GM21360 (cell line): ENCODE measurements around the gene ALDH3B1.
A peak's percentile ranks its signal among the peaks of the same experiment; 100 is the strongest.

Experiments
- ATAC-seq: cut with Tn5 transposase; IDR thresholded peaks from one replicate; pipeline ENCODE4 v1.9.1; 2021; ENCODE audit warnings: mild to moderate bottlenecking, moderate library complexity; ENCODE audit not compliant: unreplicated experiment

Gene ALDH3B1

GRCh38 chr11:67996622-67997474 lies 13.3 kb upstream of the ALDH3B1 start:
- no peak for ATAC-seq

- ATAC-seq = no peak
Measured at GRCh38 chr11:67997475-67997921, 12.6 kb upstream of the ALDH3B1 start.

DNA sequence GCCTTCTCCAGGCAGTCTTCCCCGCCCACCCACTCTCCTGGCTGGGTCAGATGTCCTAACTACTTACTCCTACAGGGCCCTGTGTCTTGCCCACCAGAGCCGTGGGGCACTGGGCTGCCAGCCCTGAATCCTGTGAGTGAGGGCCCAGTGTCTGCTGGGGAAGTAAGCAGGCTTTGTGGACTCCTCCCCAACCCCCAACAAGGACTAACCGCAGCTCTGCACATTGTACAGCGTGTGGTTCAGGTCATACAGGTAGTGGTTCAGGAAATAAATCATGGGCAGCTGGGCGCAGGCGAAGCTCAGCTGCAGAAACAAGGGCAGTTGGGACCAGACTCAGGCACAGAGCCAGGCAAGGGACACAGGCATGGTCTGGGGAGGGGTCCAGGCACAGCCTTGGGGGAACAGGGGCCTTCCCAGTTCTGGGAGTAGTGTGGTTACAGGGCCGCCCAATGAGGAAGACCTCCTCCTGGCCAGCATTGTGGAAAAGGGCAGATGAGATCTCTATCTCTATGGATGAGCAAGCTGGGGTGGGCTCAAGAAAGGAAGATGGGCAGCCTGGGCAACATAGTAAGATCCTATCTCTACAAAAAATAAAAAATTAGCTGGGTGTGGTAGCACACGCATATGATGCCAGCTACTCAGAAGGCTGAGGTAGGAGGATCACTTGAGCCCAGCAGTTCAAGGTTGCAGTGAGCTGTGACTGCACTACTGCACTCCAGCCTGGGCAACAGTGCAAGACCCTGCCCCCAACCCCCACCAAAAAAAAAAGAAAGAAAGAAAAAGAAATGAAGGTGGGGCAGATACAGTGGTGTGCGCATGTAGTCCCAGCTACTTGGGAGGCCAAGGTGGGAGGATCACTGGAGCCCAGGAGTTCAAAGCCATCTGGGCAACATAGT lies 11.7 kb upstream of the ALDH3B1 start:
- ATAC-seq = no peak

DNA sequence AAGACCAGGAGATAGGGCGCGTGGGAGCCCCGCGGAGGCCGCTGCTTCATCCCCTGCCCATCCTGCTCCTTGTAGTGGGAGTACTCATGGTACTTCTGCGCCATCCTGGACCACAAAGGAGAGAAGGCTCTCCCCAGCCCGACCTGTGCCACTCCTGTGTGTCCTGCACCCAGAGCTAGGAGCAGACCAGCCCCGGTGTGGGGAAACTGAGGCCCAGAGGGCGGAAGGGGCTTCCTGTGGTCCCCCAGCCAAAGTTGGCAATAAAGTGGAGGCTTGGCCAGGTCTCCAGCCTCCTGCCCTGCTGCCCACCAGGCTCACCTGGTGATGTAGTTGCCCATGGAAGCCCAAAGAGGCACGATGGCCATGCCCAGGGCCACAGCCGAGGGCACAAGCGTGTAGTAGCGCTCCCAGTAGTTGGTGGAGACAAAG lies 10.9 kb upstream of the ALDH3B1 start:
- no peak for ATAC-seq

DNA sequence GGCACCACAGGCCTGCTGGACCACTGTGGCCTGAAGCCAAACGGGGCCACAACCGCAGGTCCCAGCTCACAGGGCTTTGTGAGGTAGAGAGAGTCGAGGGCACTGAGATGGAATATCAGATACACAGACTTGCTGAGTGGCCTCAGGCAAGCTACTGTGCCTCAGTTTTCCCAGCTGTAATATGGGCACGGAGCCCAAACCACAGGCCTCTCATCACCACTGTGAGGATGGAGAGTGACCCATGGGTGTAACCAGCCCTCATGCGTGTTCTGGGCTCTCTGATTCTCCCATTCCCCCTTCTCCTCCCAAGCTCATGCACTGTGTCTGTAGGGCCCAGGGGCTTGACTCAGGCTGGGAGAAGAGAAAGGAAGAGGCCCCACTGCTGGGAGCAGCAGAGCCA lies 10.4 kb upstream of the ALDH3B1 start:
- ATAC-seq = no peak

DNA sequence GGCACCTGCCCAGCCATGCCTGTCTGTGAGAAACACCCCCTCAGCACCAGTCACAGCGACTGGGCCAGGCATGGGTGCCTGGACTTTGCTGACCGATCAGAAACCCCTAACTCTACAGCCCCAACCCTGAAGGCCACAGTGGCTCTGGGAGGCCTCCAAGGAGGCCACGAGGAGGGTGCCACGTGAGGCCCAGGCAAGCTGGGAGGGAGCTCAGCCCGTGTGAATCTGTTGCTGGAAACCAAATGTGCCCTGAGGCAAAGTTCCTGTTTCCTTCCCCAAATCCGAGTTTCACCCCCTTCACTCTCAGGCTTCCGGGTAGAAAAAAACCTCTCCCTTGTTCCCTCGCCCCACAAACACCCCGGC lies 7.6 kb upstream of the ALDH3B1 start:
- ATAC-seq = peak; percentile 7

GRCh38 chr11:68002938-68003845 lies 6.9 kb upstream of the ALDH3B1 start:
- ATAC-seq = peak; percentile 24

DNA sequence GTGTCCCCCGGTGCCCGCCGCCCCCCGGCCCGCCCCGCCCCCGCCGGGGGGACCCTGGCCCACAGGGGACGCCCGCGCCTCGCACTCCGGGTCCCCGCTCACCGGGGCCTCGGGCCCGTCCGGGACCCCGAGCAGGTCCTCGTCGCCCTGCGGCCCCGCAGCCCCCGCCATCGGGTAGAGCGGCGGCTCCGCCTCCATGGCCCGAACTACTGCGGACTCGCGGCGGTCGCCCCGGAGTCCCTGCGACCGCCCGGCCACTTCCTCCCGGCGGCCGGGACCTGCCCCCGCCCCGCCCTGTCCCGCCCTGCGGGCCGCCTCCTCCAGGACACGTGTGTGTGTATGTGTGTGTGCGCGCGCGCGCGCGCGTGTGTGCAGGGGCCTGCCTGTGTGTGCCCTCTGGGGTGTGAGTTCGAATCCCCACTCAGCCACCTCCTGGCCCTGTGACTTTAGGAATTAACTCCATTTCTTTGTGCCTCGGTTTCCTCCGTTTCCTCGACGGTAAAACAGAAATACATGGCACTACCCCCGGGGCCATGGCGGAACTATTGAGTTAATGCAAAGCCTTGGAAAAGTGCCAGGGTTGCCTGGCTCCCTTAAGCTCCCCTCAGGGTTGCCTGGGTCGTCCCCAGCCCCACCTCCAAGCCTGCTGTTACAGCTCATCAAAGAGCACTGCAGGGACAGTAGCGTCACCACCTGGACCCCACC lies 6.1 kb upstream of the ALDH3B1 start, which contains the start of gene UNC93B1:
Gene UNC93B1 (minus strand): TSS at position 252 of the 705 bp plus-strand sequence. CDS start 54 bp downstream, at position 198.
- ATAC-seq = peak; percentile 58

DNA sequence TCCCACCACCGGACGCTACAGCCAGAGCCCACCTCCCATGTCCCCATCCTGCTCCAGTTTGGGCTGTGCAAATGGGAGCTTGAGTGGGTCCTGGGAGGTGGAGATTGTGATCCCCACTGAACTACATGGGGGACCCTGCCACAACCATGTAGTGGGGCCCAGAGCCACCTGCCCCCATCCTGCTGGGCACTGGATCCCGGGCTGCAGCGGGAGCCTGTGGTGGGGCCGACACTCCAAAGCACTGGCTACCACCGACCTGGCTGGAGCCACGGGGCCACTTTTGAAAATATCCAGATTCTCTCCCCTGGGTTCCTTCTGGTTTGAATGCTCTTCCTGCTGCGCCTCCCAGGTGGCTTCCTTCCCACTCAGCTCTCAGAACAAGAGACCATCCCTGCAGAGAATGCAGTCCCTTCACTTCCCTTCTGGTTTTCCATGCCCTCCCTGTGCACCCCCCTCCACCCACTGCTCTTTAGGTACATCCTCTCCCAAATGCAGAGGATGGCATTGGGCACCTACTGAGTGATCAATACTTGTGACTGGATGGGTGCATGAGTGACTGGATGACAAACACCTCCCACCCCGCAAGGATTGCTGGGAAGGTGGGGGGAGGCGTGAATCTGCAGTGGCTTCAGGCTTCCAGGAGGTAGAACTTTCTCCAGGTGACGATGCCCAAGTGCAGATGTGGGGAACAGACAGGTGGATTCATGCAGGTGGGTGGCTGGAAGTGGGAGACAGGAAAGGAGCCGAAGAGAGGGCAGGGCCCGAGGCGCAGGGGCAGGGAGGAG lies 5.4 kb upstream of the ALDH3B1 start:
- ATAC-seq = no peak

DNA sequence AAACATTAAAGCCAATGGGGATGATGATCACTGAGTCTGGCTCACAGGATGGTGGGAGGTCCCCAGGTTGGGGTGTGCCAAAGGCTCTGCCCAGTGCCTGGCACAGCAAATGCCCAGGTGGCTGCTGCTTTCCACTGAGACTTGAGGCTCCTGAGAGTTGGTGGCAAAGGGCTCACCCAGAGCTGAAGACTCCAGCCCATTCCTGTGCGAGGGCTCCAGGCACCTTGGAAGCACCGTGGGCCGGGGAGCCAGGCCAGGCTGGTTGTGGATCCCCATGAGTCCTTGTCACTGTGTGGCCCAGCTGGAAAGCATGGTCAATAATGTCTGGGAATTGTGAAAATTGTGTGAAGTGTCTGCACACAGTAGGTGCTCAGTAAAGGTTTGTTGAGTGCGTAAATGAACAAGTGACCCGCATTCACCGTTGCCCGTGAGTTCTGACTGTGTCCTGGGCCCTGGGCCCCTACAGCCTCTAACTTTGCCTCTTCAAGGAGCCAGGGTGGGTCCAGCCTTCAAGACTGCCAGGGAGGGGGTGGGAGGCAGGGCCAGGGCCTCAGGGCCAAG lies 3.4 kb upstream of the ALDH3B1 start:
- no peak for ATAC-seq

GRCh38 chr11:68007498-68008380 lies 2.4 kb upstream of the ALDH3B1 start:
- ATAC-seq = no peak

DNA sequence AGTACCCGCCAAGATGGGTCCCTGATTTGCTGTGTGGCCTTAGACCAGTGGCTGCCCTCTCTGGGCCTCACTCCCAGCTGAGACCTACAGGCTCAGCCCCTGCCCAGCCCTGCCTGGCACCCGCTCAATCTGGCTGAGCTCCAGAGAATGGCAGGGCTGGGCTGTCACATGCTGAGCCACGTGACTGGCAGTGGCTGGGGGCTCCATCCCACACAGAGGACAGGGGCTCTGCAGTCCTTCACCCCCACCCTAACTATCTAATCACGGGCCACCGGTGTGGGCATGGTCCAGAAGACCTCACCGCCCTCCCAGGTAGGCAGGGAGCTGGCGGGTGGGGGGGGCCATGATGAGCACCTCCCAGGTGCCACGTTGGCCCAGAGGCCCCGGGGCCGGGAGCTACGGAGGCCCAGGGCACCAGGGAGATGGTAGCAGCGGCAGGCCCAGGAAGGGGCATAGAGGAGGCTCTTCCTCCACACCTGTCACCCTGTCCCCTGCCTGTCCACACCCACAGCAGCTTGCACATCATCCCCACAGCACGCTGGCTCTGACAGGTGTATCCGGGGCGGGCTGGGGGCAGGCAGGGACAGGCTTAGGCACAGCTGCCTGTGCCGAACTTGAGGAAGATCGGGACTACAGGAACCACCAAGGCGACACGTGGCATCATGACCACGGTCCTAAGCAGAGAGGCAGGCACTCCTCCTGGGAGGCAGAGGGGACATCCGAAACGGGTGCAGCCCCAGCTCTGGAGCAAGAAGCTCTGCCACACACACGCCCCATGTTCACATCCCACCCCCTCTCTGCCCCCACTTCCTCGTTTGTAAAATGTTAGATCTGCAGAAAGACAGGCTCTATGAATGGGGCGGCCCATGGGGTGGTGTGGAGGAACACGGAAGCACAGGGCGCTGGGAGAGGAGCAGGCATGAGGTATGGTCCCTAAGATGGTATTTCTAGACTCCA lies 1.5 kb upstream of the ALDH3B1 start:
- ATAC-seq = no peak

DNA sequence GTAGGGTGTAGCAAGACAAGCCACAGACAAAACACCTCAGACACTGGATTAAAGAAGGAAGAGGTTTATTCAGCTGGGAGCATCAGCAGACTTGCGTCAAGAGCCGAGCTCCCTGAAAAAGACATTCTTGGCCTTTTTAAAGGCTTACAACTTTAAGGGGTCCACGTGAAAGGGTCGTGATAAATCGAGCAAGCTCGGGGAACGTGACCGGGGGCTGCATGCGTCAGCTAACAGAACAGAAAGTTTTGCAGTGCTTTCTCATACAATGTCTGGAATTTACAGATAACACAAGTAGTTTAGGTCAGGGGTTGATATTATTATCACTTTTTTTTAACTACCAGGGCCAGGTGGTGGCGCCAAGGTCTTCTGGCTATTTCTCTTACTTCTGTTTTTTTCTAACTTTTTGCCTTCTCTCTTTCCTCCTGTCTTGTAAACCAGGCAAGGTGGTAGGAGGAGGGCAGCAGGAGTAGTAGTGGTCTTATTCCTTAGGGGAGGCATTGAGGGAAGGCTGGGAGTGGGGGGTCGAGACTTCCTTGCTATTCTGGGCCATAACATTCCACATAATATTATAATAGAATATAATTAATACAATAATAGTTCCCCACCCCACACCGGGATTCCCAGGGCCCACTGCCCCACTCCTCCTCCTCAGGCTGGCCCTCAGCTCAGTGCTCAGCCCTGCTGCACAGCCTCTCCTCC lies 587 bp upstream of the ALDH3B1 start:
- no peak for ATAC-seq

- ATAC-seq = no peak
Measured at GRCh38 chr11:68011051-68011943, 1.2 kb downstream of the ALDH3B1 start.
